Activated T-helper 9 cell treated with anti-CD3 and anti-CD28 coated beads, Interleukin-2, amount 50 U/mL, for 16 hours (primary cell): Measurements from ENCODE around the gene MCU.
"Not testable (repeated sequence)": the region's sequence is repeated elsewhere in the genome, so short reads cannot be mapped to it uniquely, and the experiment has no call there.

Experiments
- DNase-seq: peaks from one replicate; pipeline ENCODE4 v3.0.0-alpha.2; 2020; ENCODE audit warnings: low read depth

The MCU gene

GRCh38 chr10:72903941-72904446 is 212.1 kb downstream of the MCU start:
- not testable (repeated sequence) for DNase-seq

GRCh38 chr10:72904806-72905205 is 212.9 kb downstream of the MCU start:
- DNase-seq, result no peak

DNA sequence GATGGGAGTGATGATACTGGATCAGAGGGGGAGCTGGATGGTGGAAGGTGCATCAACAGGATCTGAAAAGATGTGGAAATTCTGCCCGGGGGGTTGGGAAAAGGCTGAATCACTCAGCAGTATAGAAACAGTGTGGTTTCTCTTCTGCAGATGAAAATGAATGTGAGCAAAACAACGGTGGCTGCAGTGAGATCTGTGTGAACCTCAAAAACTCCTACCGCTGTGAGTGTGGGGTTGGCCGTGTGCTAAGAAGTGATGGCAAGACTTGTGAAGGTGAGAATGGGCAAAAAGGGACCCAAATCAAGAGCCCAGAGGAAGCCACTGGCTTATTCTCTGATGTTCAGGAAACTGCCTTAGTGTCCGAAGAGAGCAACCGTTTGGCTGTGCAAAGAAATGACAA is 214.5 kb downstream of the MCU start:
- DNase-seq, result no peak

- DNase-seq, result no peak
Measured at GRCh38 chr10:72910705-72911104, 218.8 kb downstream of the MCU start.

- no peak for DNase-seq
Measured at GRCh38 chr10:72911758-72912157, 219.8 kb downstream of the MCU start.

- no peak for DNase-seq
Measured at GRCh38 chr10:72912736-72913135, 220.8 kb downstream of the MCU start.

DNA sequence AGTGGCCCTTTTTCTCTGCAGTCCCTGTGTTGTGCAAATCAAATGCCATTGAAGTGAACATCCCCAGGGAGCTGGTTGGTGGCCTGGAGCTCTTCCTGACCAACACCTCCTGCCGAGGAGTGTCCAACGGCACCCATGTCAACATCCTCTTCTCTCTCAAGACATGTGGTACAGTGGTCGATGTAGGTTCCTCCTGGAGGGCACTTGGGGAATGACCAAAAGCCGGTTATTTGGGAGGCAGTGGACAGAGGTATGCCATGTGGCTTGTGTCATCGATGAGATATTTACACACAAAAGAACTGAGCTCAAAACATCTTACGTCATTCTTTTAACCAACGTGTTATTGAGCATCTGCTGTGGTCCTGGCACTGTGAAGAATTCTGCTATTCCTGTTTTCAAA is 221.3 kb downstream of the MCU start:
- no peak for DNase-seq

GRCh38 chr10:72917201-72917600 is 225.3 kb downstream of the MCU start:
- not testable (repeated sequence) for DNase-seq

DNA sequence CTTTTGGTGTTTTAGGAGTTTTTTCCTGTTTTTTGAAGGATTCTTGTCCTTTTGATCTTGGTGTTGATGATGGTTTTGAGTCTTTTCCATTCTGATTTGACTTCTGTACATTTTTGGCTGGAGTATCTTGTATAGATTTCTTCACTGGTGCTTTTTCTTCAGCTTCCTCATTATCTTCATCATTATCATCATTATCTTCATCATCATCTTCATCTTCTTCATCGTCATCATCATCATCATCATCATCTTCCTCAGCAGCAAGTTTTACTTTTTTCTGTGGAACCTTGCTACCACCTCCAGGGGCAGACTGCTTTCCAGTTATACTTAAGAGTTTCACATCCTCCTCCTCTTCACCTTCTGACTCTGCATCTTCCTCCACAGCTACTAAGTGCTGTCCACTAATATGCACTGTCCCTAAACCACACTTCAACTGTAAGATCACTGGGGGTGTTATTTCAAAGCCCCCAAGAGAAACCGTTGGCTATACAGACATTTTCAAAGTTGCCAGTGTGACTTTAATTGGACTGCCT is 225.9 kb downstream of the MCU start:
- not testable (repeated sequence) for DNase-seq

DNA sequence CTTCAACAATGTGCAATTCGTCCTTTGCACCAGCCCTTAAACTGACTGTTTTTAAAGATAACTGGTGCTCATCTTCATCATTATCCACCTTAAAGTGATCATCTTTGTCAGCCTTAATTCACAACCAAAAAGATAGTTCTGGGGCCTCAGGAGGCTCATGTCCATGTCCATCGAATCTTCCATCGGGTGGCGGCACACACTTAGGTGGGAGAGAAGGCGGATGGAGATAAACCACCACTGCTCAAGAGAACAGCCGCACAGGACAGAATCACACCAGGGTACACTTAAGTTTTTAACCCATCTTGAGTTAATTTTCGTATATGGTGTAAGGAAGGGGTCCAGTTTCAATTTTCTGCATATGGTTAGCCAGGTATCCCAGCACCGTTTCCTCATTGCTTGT is 226.4 kb downstream of the MCU start:
- DNase-seq, result no peak

DNA sequence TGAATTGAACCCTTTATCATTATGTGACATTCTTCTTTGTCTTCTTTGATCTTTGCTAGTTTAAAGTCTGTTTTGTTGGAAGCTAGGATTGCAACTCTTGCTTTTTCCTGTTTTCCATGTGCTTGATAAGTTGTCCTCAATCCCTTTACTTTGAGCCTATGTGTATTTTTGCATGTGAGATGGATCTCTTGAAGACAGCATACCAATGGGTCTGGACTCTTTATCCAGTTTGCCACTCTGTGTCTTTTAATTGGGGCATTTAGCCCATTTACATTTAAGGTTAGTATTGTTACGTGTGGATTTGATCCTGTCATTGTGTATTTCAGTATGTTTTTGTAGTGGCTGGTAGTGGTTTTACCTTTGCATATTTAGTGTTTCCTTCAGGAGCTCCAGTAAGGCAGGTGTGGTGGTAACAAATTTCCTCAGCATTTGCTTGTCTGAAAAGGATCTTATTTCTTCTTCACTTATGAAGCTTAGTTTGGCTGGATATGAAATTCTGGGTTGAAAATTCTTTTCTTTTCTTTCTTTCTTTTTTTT is 229.3 kb downstream of the MCU start:
- not testable (repeated sequence) for DNase-seq

DNA sequence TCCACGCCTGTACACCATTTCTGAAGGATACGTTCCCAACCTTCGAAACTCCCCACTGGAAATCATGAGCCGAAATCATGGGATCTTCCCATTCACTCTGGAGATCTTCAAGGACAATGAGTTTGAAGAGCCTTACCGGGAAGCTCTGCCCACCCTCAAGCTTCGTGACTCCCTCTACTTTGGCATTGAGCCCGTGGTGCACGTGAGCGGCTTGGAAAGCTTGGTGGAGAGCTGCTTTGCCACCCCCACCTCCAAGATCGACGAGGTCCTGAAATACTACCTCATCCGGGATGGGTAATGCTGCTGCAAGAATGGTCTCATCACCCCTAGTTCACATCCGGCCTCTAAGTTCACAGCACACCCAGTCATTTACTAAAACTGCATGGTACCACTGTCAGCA is 232.4 kb downstream of the MCU start:
- DNase-seq, result no peak

DNA sequence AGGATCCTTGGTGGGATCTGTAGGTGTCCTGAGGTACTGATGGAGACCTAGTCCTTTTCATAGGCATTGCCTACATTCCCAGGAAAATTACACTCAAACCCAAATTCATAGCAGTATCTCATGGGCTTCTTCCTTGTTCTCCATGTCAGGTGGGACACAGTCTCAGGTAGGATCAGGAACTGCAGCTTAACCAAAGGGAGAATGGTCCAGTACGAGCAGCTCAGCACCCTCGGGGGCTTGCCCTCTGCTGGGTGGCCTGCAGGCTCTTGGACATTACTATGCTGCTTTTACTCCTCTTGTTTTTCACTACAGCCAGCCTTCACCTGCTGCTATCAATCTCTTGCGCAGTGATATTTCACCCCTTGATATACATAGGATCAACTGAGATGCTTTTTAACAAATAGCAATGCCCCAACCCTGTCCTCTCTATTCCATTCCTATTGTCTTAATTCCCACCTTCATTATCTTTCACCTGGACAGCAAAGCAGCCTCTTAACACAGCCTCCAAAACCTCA is 234.1 kb downstream of the MCU start:
- DNase-seq, result no peak

DNA sequence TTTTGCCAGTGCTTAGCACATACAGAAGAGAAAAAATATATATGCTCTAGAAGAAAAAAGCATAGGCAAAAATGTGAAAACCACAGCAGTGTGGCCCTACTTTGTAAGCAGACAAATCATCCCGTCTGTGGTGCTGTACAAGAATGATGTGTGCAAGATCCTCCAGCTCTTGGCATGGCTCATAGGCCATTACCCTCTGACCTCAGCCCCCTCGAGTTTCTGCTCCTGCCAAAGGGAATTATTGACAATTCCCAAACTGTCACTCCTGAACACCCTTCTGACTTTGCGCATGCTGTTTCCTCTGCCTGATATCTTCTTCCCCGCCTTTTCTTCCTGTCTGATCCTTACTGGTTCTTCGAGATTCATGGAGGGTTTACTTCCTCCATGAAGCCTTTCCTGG is 235.5 kb downstream of the MCU start:
- no peak for DNase-seq

DNA sequence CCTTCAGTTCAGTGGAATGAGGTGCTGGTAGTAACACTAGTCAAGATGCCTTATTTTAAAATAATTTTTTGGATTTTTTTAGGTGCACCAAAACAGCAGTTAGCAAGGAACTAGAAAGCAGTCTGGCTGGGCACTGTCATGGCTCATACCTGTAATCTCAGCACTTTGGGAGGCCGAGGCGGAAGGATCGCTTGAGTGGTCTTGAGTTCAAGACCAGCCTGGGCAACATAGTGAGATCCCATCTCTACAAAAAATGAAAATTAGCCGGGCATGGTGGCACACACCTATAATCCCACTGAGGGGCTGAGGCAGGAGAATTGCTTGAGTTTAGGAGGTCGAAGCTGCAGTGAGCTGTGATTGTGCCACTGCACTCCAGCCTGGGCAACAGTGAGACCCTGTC is 236.9 kb downstream of the MCU start:
- DNase-seq, result no peak

DNA sequence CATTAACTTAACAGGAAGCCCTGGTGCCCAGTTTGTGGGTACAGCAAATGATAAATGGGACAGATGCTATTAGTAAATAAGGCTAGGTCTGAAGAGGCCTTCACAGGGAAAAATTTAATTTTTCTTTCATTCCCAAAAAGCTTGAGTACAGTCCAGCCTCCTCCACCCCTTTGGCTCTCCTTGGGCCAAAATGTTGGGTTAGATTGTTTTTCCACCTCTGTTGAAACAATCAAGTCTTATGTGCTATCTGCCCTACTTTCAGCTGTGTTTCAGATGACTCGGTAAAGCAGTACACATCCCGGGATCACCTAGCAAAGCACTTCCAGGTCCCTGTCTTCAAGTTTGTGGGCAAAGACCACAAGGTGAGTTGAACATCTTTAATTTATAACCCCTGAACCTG is 238.3 kb downstream of the MCU start:
- no peak for DNase-seq

- DNase-seq, result no peak
Measured at GRCh38 chr10:72932259-72933015, 240.5 kb downstream of the MCU start.

DNA sequence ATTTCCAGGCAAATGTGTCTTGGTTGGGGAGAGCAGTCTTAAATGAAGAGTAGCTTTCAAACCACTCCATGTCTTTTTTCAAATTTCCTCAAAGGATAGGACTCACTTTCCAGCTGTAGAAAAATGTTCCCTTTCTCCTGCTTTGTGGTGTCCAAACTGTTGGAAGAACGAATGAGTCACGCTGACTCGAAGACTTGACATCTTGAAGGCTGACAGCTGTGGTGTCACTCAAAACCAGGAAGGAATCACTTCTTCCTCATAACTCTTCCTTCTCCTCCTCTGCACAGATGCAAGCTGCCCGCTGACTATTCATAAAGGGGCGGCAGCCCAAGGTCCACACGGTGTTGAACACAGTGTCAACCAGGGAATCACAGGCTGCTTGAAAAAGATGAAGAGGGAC is 243.4 kb downstream of the MCU start:
- DNase-seq, result no peak
